Colonic mucosa (tissue), 4 donors: ENCODE results near the gene ABCF3. TPM values are rescaled to one million over a fixed set of nuclear protein-coding genes. Genes with fewer than 3 reads are reported as not detected.

Experiments used
- DNase-seq: peaks from one replicate; pipeline ENCODE4 v3.0.0-alpha.2; 2020
- H3K27ac ChIP-seq: fragments of 200-600 bp; one replicate; pipeline ENCODE4 v1.8.0; 2021
- H3K27me3 ChIP-seq: fragments of 200-600 bp; one replicate; pipeline ENCODE4 v1.8.0; 2021
- H3K36me3 ChIP-seq: fragments of 200-600 bp; one replicate; pipeline ENCODE4 v1.8.0; 2021
- H3K4me1 ChIP-seq: fragments of 200-600 bp; one replicate; pipeline ENCODE4 v1.8.0; 2021; ENCODE audit warnings: mild to moderate bottlenecking
- H3K4me3 ChIP-seq: fragments of 200-600 bp; one replicate; pipeline ENCODE4 v1.8.0; 2021
- H3K9ac ChIP-seq, 2 donors: one replicate each; pipeline ENCODE4 v1.7.0; 2013; ENCODE audit warnings: control low read depth in 2 of 2, low read depth in 2 of 2, low read length in 2 of 2
- H3K9me3 ChIP-seq: fragments of 200-600 bp; one replicate; pipeline ENCODE4 v1.8.0; 2021
- CTCF ChIP-seq: fragments of 200-600 bp; IDR thresholded peaks from one replicate; pipeline ENCODE4 v1.8.0; 2022; ENCODE audit warnings: antibody characterized with exemption, mild to moderate bottlenecking
- intact Hi-C: fragments of 100-400 bp; cut with DNase I; formaldehyde crosslinking; loops from one replicate; pipeline ENCODE4 v1.14.1; 2022
- total RNA-seq, 2 donors: library from RNA; stranded (reverse); fragmentation: NEBNext Ultra II Directional in 1 of 2; extraction: Animal tissue kit (Norgen Biotek cat#: 25700) in 1 of 2; gene quantifications; one replicate each; pipeline ENCODE4 v1.2.1, GENCODE V29; 2021
- donor health status: healthy.
- donor health status: DM: no; HTN: no; CAD: no.
- donor health status: DM: no; HTN: no; CAD: no.

ABCF3 gene
- total RNA-seq, 2 donors from 2014 or later = 54.6 to 82.4 TPM

- intact Hi-C loops = no loop called here
- H3K27me3 ChIP-seq = no peaks in the 10 kb centered on the region
- DNase-seq = no peak
- no peak for TF ChIP-seq CTCF
- no peaks in the 10 kb centered on the region for H3K4me1 ChIP-seq
- H3K27ac ChIP-seq = no peak overlapping the region
- H3K9ac ChIP-seq = no peak overlapping the region
- H3K4me3 ChIP-seq = no peak overlapping the region
- H3K36me3 ChIP-seq = no peaks in the 10 kb centered on the region
- H3K9me3 ChIP-seq = no peaks in the 10 kb centered on the region
These were observed 23.3 kb downstream of the ABCF3 start for GRCh38 chr3:184209146-184209923.

DNA sequence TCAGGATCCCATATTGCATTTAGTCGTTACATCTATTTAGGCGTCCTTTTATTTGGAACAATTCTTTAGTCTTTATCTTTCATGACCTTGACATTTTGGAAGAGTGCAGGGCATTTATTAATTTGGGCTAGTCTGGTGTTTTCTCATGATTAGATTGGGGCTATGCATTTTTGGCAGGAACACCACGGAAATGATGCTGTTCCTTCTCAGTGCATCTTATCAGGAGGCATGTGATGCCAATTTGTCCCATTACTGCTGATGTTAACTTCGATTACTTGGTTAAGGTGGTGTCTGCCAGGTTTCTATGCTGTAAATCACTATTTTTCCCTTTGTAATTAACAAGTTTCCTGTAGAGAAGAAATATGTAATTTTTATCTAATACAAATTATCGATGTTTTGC lies 25.3 kb downstream of the ABCF3 start:
- intact Hi-C loops = no loop called here
- no peak for TF ChIP-seq CTCF
- DNase-seq = no peak
- Histone ChIP-seq H3K4me3 (no peak overlapping the region), H3K36me3 (no peaks in the 10 kb centered on the region), H3K9me3 (no peaks in the 10 kb centered on the region), H3K9ac (no peak overlapping the region), H3K27ac (no peak overlapping the region), H3K27me3 (no peaks in the 10 kb centered on the region), H3K4me1 (no peaks in the 10 kb centered on the region)

GRCh38 chr3:184211718-184212117 lies 25.7 kb downstream of the ABCF3 start:
- Histone ChIP-seq H3K4me1 (no peaks in the 10 kb centered on the region), H3K27ac (no peak overlapping the region), H3K9me3 (no peaks in the 10 kb centered on the region), H3K4me3 (no peak overlapping the region), H3K36me3 (no peaks in the 10 kb centered on the region), H3K9ac (no peak overlapping the region), H3K27me3 (no peaks in the 10 kb centered on the region)
- DNase-seq = no peak
- TF ChIP-seq CTCF = no peak
- intact Hi-C loops = no loop called here

- TF ChIP-seq CTCF = no peak
- Histone ChIP-seq H3K9ac (no peak overlapping the region), H3K4me3 (no peak overlapping the region), H3K27me3 (no peaks in the 10 kb centered on the region), H3K9me3 (no peaks in the 10 kb centered on the region), H3K4me1 (no peaks in the 10 kb centered on the region), H3K36me3 (no peaks in the 10 kb centered on the region), H3K27ac (no peak overlapping the region)
- DNase-seq = no peak
- intact Hi-C loops = no loop called here
These were observed 32.8 kb downstream of the ABCF3 start for GRCh38 chr3:184218814-184219213.

DNA sequence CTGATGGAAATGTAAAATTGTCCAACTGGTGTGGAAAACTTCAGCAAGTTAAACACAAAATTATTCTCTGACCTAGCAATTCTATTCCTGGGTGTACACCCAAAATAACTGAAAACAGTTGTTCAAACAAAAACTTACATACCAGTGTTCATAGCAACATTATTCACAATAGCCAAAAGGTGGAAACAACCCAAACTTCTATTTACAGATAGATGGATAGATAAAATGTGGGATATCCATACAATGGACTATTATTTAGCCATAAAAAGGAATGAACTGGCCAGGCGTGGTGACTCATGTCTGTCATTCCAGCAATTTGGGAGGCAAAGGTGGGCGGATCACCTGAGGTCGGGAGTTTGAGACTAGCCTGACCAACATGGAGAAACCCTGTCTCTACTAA lies 36.5 kb downstream of the ABCF3 start:
- H3K4me3 ChIP-seq = no peak overlapping the region
- H3K27me3 ChIP-seq = no peaks in the 10 kb centered on the region
- intact Hi-C loops = no loop called here
- no peak overlapping the region for H3K27ac ChIP-seq
- H3K36me3 ChIP-seq = no peaks in the 10 kb centered on the region
- DNase-seq = no peak
- H3K4me1 ChIP-seq = no peaks in the 10 kb centered on the region
- H3K9me3 ChIP-seq = no peaks in the 10 kb centered on the region
- TF ChIP-seq CTCF = no peak
- H3K9ac ChIP-seq = no peak overlapping the region
